Chondrocyte (in vitro differentiated cells): ENCODE measurements around the gene TSPO. TPM values are rescaled to one million over a fixed set of nuclear protein-coding genes. Genes with fewer than 3 reads are reported as not detected.

Experiments
- DNase-seq: peaks from one replicate; pipeline ENCODE4 v3.0.0; 2021; ENCODE audit warnings: mixed read lengths, low spot score
- H3K27ac Mint-ChIP-seq: one replicate; pipeline ENCODE4 v1.8.0; 2021; ENCODE audit warnings: mild to moderate bottlenecking, moderate library complexity, mixed read lengths; ENCODE audit not compliant: unreplicated experiment
- H3K27me3 Mint-ChIP-seq: 2 replicates; pipeline ENCODE4 v1.8.0; 2021; ENCODE audit warnings: low read depth, mixed read lengths
- H3K36me3 Mint-ChIP-seq: 2 replicates; pipeline ENCODE4 v1.8.0; 2021; ENCODE audit warnings: low read depth, mixed read lengths
- H3K4me1 Mint-ChIP-seq: 2 replicates; pipeline ENCODE4 v1.8.0; 2021; ENCODE audit warnings: low read depth, mild to moderate bottlenecking, mixed read lengths
- H3K4me3 Mint-ChIP-seq: one replicate; pipeline ENCODE4 v1.8.0; 2021; ENCODE audit warnings: mild to moderate bottlenecking, moderate library complexity, mixed read lengths; ENCODE audit not compliant: unreplicated experiment
- H3K9me3 Mint-ChIP-seq: 2 replicates; pipeline ENCODE4 v1.8.0; 2021; ENCODE audit warnings: low read depth, mixed read lengths
- CTCF ChIP-seq: fragments of 200-600 bp; sonication (generic); IDR thresholded peaks from 2 replicates; pipeline ENCODE4 v1.5.0; 2021; ENCODE audit warnings: antibody characterized with exemption, mild to moderate bottlenecking, moderate library complexity
- total RNA-seq: library from RNA; stranded (reverse); gene quantifications from 3 replicates; pipeline ENCODE4 v1.2.1, GENCODE V29; 2021

The TSPO gene
- total RNA-seq, 1 donor from 2014 or later: 288 TPM

- Mint-ChIP-seq H3K27me3 (no peaks in the 10 kb centered on the region), H3K27ac (peak overlapping the region; percentile 11), H3K36me3 (no peaks in the 10 kb centered on the region), H3K4me3 (no peak overlapping the region), H3K4me1 (peaks cover 27% of the 10 kb centered on the region), H3K9me3 (peaks cover 3% of the 10 kb centered on the region)
- peak; percentile 77 for DNase-seq
- no peak for TF ChIP-seq CTCF
Measured at GRCh38 chr22:43197271-43197941, 46.0 kb downstream of the TSPO start.

- TF ChIP-seq CTCF: no peak
- Mint-ChIP-seq H3K4me3 (no peak overlapping the region), H3K27ac (no peak overlapping the region), H3K9me3 (peaks cover 3% of the 10 kb centered on the region), H3K4me1 (peaks cover 27% of the 10 kb centered on the region), H3K27me3 (no peaks in the 10 kb centered on the region), H3K36me3 (no peaks in the 10 kb centered on the region)
- peak; percentile 68 for DNase-seq
Measured at GRCh38 chr22:43198126-43198525, 46.8 kb downstream of the TSPO start.

- no peaks in the 10 kb centered on the region for H3K36me3 Mint-ChIP-seq
Measured at GRCh38 chr22:43198936-43199335, 47.6 kb downstream of the TSPO start.

GRCh38 chr22:43199541-43199940 lies 48.2 kb downstream of the TSPO start:
- H3K4me3 Mint-ChIP-seq: no peak overlapping the region
- DNase-seq: peak; percentile 61
- no peaks in the 10 kb centered on the region for H3K36me3 Mint-ChIP-seq
- no peaks in the 10 kb centered on the region for H3K27me3 Mint-ChIP-seq
- H3K27ac Mint-ChIP-seq: no peak overlapping the region
- H3K9me3 Mint-ChIP-seq: peaks cover 3% of the 10 kb centered on the region
- peaks cover 27% of the 10 kb centered on the region for H3K4me1 Mint-ChIP-seq
- no peak for TF ChIP-seq CTCF

More at GRCh38 chr22:43198936-43199335, 47.6 kb downstream of the TSPO start:
- TF ChIP-seq CTCF: no peak
- H3K9me3 Mint-ChIP-seq: peaks cover 3% of the 10 kb centered on the region
- peak; percentile 18 for DNase-seq
- H3K27ac Mint-ChIP-seq: peak overlapping the region; percentile 89
- no peak overlapping the region for H3K4me3 Mint-ChIP-seq
- no peaks in the 10 kb centered on the region for H3K27me3 Mint-ChIP-seq
- peaks cover 27% of the 10 kb centered on the region for H3K4me1 Mint-ChIP-seq

- Mint-ChIP-seq H3K27me3 (no peaks in the 10 kb centered on the region), H3K27ac (no peak overlapping the region), H3K4me1 (peaks cover 27% of the 10 kb centered on the region), H3K36me3 (no peaks in the 10 kb centered on the region), H3K9me3 (peaks cover 3% of the 10 kb centered on the region), H3K4me3 (no peak overlapping the region)
- no peak for TF ChIP-seq CTCF
- DNase-seq: peak; percentile 90
Measured at GRCh38 chr22:43200031-43200430, 48.7 kb downstream of the TSPO start.
